ENCODE data around the gene PARP4.

DNA sequence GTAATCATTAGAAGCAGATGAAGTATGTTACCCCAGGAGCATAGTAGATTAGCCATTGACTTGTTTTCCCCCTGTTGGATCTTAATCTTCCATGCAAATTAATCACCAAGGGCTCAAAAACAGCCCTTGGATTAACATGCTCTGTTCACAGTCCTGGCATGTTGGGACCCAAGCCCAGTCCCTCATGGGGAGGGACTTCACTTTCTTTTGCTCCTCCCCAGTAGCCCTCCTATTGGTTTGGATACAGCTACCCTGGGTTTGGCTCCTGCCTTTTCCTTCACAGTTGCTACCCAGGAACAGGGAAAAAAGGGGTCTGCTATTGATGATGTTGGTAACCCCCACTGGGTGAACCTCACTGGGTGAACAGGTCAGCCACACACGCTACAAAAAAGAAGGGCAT is 16.9 kb upstream of the PARP4 start:
- no peak for TF ChIP-seq CTCF (IDR thresholded peaks at IDR 0.05)
- no peak for TF ChIP-seq EZH2 (IDR thresholded peaks at IDR 0.05; ENCODE audit: borderline replicate concordance, insufficient read depth, low read depth, low read length, poor library complexity, severe bottlenecking)
